ENCODE data around the gene TACR1.

DNA sequence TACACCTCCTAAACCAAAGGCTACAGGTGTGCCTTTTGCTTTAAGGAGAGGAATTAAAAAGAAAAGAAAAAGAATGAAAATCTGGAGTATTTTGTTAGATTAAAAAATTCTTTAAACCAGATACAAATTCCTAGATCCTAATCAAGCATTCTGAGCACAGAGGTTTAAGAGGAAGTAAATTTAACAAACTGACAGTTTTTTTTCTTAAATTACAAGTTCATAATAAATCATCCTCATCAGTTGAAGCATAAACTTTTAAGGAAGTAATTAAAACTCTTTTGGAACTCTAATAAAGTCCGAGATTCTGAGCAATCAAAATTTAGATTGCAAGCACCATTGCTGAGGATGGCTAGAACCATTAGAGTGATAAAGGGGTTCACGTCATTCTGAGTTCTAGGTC is 165.8 kb downstream of the TACR1 start:
- TF ChIP-seq ZNF224 (CRISPR knock-in tag; IDR thresholded peaks at IDR 0.05) (no peak), CREB1 (IDR thresholded peaks at IDR 0.05) (no peak), CREB1 (CRISPR knock-in tag; IDR thresholded peaks at IDR 0.05) (no peak), FOSL2 (CRISPR knock-in tag; IDR thresholded peaks at IDR 0.05) (no peak), GTF2F1 (IDR thresholded peaks at IDR 0.05; ENCODE audit: low read length) (no peak), DPF2 (CRISPR knock-in tag; IDR thresholded peaks at IDR 0.05; ENCODE audit: borderline replicate concordance, low read depth) (no peak), ZFX (CRISPR knock-in tag; IDR thresholded peaks at IDR 0.05; ENCODE audit: low read depth) (no peak), RAD21 (CRISPR knock-in tag; IDR thresholded peaks at IDR 0.05) (no peak), RNF2 (conservative IDR thresholded peaks at IDR 0.05; ENCODE audit: low read depth) (no peak), RFX1 (IDR thresholded peaks at IDR 0.05) (no peak), SOX6 (IDR thresholded peaks at IDR 0.05) (no peak), SOX6 (CRISPR knock-in tag; IDR thresholded peaks at IDR 0.05) (no peak), CHD2 (IDR thresholded peaks at IDR 0.05; ENCODE audit: low read depth, low read length) (no peak), ZNF768 (CRISPR knock-in tag; IDR thresholded peaks at IDR 0.05) (no peak)
- TF ChIP-seq, protein P1, sequence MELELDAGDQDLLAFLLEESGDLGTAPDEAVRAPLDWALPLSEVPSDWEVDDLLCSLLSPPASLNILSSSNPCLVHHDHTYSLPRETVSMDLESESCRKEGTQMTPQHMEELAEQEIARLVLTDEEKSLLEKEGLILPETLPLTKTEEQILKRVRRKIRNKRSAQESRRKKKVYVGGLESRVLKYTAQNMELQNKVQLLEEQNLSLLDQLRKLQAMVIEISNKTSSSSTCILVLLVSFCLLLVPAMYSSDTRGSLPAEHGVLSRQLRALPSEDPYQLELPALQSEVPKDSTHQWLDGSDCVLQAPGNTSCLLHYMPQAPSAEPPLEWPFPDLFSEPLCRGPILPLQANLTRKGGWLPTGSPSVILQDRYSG (CRISPR knock-in tag; IDR thresholded peaks at IDR 0.05): no peak
- TF ChIP-seq, protein P2, sequence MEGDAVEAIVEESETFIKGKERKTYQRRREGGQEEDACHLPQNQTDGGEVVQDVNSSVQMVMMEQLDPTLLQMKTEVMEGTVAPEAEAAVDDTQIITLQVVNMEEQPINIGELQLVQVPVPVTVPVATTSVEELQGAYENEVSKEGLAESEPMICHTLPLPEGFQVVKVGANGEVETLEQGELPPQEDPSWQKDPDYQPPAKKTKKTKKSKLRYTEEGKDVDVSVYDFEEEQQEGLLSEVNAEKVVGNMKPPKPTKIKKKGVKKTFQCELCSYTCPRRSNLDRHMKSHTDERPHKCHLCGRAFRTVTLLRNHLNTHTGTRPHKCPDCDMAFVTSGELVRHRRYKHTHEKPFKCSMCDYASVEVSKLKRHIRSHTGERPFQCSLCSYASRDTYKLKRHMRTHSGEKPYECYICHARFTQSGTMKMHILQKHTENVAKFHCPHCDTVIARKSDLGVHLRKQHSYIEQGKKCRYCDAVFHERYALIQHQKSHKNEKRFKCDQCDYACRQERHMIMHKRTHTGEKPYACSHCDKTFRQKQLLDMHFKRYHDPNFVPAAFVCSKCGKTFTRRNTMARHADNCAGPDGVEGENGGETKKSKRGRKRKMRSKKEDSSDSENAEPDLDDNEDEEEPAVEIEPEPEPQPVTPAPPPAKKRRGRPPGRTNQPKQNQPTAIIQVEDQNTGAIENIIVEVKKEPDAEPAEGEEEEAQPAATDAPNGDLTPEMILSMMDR (CRISPR knock-in tag; IDR thresholded peaks at IDR 0.05): no peak
